Measurements from ENCODE around the gene IGFBP7.
A peak's percentile ranks its signal among the peaks of the same experiment; 100 is the strongest.

IGFBP7 gene

GRCh38 chr4:57136281-57136680 is 26.1 kb upstream of the IGFBP7 start:
- in situ Hi-C loops (cut with HindIII; ENCODE audit: low sequenced_read_pairs), result no loop called here
- peak; percentile 63 for DNase-seq (ENCODE audit: low read depth, low spot score)
- TF ChIP-seq CTCF (IDR thresholded peaks at IDR 0.05; ENCODE audit: low read depth, low read length), result no peak
- H3K4me3 ChIP-seq (ENCODE audit: low read depth, low read length), result no peak overlapping the region

GRCh38 chr4:57132743-57133137 is 22.6 kb upstream of the IGFBP7 start:
- H3K4me3 ChIP-seq (ENCODE audit: low read depth, low read length), result no peak overlapping the region
- TF ChIP-seq CTCF (IDR thresholded peaks at IDR 0.05; ENCODE audit: low read depth, low read length), result no peak
- in situ Hi-C loops (cut with HindIII; ENCODE audit: low sequenced_read_pairs), result no loop called here
- no peak for DNase-seq (ENCODE audit: low read depth, low spot score)

GRCh38 chr4:57131849-57132742 is 21.9 kb upstream of the IGFBP7 start:
- TF ChIP-seq CTCF (IDR thresholded peaks at IDR 0.05; ENCODE audit: low read depth, low read length), result no peak

DNA sequence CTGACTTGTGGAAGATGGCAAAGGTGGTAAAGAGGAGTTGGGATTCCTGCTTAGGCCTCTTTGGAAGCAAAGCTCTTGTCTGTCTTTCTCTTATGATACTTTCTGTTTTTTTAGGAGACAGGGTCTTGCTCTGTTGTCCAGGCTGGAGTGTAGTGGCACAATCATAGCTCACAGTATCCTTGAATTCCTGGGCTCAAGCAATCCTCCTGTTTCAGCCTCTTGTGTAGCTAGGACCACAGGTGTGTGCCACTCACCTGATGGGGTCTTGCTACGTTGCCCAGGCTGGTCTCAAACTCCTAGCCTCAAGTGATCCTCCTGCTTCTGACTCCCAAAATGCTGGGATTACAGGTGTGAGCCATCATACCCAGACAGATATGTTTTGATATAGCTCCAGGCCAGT is 19.3 kb upstream of the IGFBP7 start:
- no peak for TF ChIP-seq CTCF (IDR thresholded peaks at IDR 0.05; ENCODE audit: low read depth, low read length)
- in situ Hi-C loops (cut with HindIII; ENCODE audit: low sequenced_read_pairs), result no loop called here
- no peak overlapping the region for H3K4me3 ChIP-seq (ENCODE audit: low read depth, low read length)
- DNase-seq (ENCODE audit: low read depth, low spot score), result no peak

More at GRCh38 chr4:57131849-57132742, 21.9 kb upstream of the IGFBP7 start:
- in situ Hi-C loops (cut with HindIII; ENCODE audit: low sequenced_read_pairs), result no loop called here
- no peak overlapping the region for H3K4me3 ChIP-seq (ENCODE audit: low read depth, low read length)
- peak; percentile 65 for DNase-seq (ENCODE audit: low read depth, low spot score)

GRCh38 chr4:57127361-57127760 is 17.2 kb upstream of the IGFBP7 start:
- no peak overlapping the region for H3K4me3 ChIP-seq (ENCODE audit: low read depth, low read length)
- in situ Hi-C loops (cut with HindIII; ENCODE audit: low sequenced_read_pairs), result no loop called here

GRCh38 chr4:57125996-57126395 is 15.8 kb upstream of the IGFBP7 start:
- H3K4me3 ChIP-seq (ENCODE audit: low read depth, low read length), result no peak overlapping the region
- in situ Hi-C loops (cut with HindIII; ENCODE audit: low sequenced_read_pairs), result no loop called here
- DNase-seq (ENCODE audit: low read depth, low spot score), result no peak
- TF ChIP-seq CTCF (IDR thresholded peaks at IDR 0.05; ENCODE audit: low read depth, low read length), result no peak

More at GRCh38 chr4:57127361-57127760, 17.2 kb upstream of the IGFBP7 start:
- TF ChIP-seq CTCF (IDR thresholded peaks at IDR 0.05; ENCODE audit: low read depth, low read length), result no peak
- no peak for DNase-seq (ENCODE audit: low read depth, low spot score)

Data from astrocyte of the spinal cord (primary cell).